K562 (cell line): ENCODE data around the gene MAP4K4. TPM values are rescaled to one million over a fixed set of nuclear protein-coding genes. Genes with fewer than 3 reads are reported as not detected.

Source experiments
- ATAC-seq: fragments of 200-7000 bp; cut with Tn5 transposase; 3 replicates; pipeline ENCODE4 v1.9.1; 2020; ENCODE audit warnings: moderate library complexity
- BruUV-seq: library from RNA; stranded (reverse); fragments of 400-500 nt; replicated peaks from 2 replicates; lab custom pipeline; 2021; lab: Mats Ljungman, UMichigan
- CTCF ChIA-PET: fragments of 300-600 bp; formaldehyde crosslinking; extraction: SDS; loops from one replicate; lab custom pipeline; 2021; ENCODE audit warnings: low intra/inter-chr PET ratio; lab: Yijun Ruan, JAX
- POLR2A ChIA-PET: fragments of 300-600, 350-650 bp; sonication (Branson Sonifier 250); formaldehyde crosslinking; extraction: SDS; loops from one replicate; lab custom pipeline; 2021; ENCODE audit warnings: antibody characterized with exemption, inconsistent platforms; lab: Yijun Ruan, JAX
- DNase-seq, 4 experiments: peaks; one replicate each; pipeline versions ENCODE4 v3.0.0 to v3.0.0-alpha.2; 2011 to 2018; ENCODE audit warnings: low spot score in 3 of 4, mixed read lengths in 3 of 4; ENCODE audit errors: extremely low read depth in 1 of 4
- FAIRE-seq: peaks from 2 replicates; lab custom pipeline; 2011; peaks lifted over from hg19 to GRCh38; lab: Jason Lieb, UNC
- H2AFZ ChIP-seq: 2 replicates; pipeline ENCODE4 v1.6.0; 2011; ENCODE audit warnings: low read depth, low read length, control low read depth, inconsistent platforms
- H3K27ac ChIP-seq: fragments of 200-600 bp; 3 replicates; pipeline ENCODE4 v1.8.0; 2011; ENCODE audit warnings: low read depth, mild to moderate bottlenecking, control low read depth, inconsistent platforms, low read length, moderate library complexity, mixed read lengths; ENCODE audit errors: extremely low read depth
- H3K27me3 ChIP-seq, 2 experiments: fragments of 300-600 bp in 1 of 2; 2 replicates in 1 of 2; 3 replicates in 1 of 2; pipeline versions ENCODE4 v1.6.0 to v1.8.0; 2011; ENCODE audit warnings: inconsistent platforms in 2 of 2, low read length in 2 of 2, mild to moderate bottlenecking in 1 of 2, mixed read lengths in 1 of 2, moderate library complexity in 1 of 2; ENCODE audit not compliant: control insufficient read depth in 2 of 2, insufficient read depth in 2 of 2
- H3K36me3 ChIP-seq: fragments of 300-600 bp; 3 replicates; pipeline ENCODE4 v1.8.0; 2011; ENCODE audit warnings: mild to moderate bottlenecking, low read length, inconsistent platforms; ENCODE audit not compliant: control insufficient read depth, insufficient read depth
- H3K4me1 ChIP-seq, 2 experiments: fragments of 200-600 bp in 1 of 2; replicated peaks in 1 of 2; 2 replicates in 1 of 2; 3 replicates in 1 of 2; pipeline versions ENCODE4 v1.5.1 to v1.8.0; 2011; ENCODE audit warnings: inconsistent platforms in 2 of 2, low read length in 2 of 2, mild to moderate bottlenecking in 1 of 2, mixed read lengths in 1 of 2, moderate library complexity in 1 of 2; ENCODE audit not compliant: control insufficient read depth in 2 of 2, insufficient read depth in 2 of 2
- H3K4me2 ChIP-seq: 2 replicates; pipeline ENCODE4 v1.6.1; 2011; ENCODE audit warnings: low read length, control low read depth, inconsistent platforms, mixed read lengths; ENCODE audit not compliant: insufficient read depth
- H3K4me3 ChIP-seq: fragments of 200-600 bp; sonication (generic), shearing (Covaris generic); 2 replicates; pipeline ENCODE4 v1.5.1; 2016; ENCODE audit warnings: control low read depth, inconsistent platforms
- H3K79me2 ChIP-seq: fragments of 200-600 bp; 3 replicates; pipeline ENCODE4 v1.8.0; 2011; ENCODE audit warnings: low read length, inconsistent platforms; ENCODE audit not compliant: control insufficient read depth, insufficient read depth
- H3K9ac ChIP-seq, 2 experiments: 2 replicates each; pipeline versions ENCODE4 v1.6.0 to v1.6.1; 2011; ENCODE audit warnings: low read depth in 2 of 2, low read length in 2 of 2, control low read depth in 1 of 2, inconsistent platforms in 1 of 2, mild to moderate bottlenecking in 1 of 2, mixed read lengths in 1 of 2; ENCODE audit not compliant: insufficient read depth in 1 of 2
- H3K9me1 ChIP-seq: one replicate; pipeline ENCODE4 v1.6.0; 2011; ENCODE audit warnings: inconsistent platforms, mild to moderate bottlenecking, low read length, moderate library complexity; ENCODE audit not compliant: control insufficient read depth, insufficient read depth
- H3K9me3 ChIP-seq: replicated peaks from 2 replicates; pipeline ENCODE4 v1.5.1; 2011; ENCODE audit warnings: low read depth, low read length, inconsistent platforms; ENCODE audit not compliant: control insufficient read depth, insufficient read depth
- H4K20me1 ChIP-seq: replicated peaks from 2 replicates; pipeline ENCODE4 v1.6.1; 2011; ENCODE audit warnings: low read length, inconsistent platforms, mixed read lengths; ENCODE audit not compliant: control insufficient read depth, insufficient read depth
- CBX3 ChIP-seq, 2 experiments: IDR thresholded peaks; 1 replicate in 1 of 2; 2 replicates in 1 of 2; pipeline ENCODE4 v1.6.1; 2012; ENCODE audit warnings: inconsistent platforms in 2 of 2, low read length in 2 of 2, borderline replicate concordance in 1 of 2, control low read depth in 1 of 2
- COPS2 ChIP-seq: fragments of 450-650 bp; conservative IDR thresholded peaks from 2 replicates; pipeline ENCODE4 v1.6.1; 2016; ENCODE audit warnings: mild to moderate bottlenecking, moderate library complexity
- GMEB1 ChIP-seq: fragments of 250-450 bp; sonication (Bioruptor Pico); IDR thresholded peaks from 2 replicates; pipeline ENCODE4 v1.4.0; 2020; ENCODE audit warnings: mild to moderate bottlenecking
- LEF1 ChIP-seq: fragments of 450-650 bp; IDR thresholded peaks from 2 replicates; pipeline ENCODE4 v1.6.1; 2016; ENCODE audit warnings: mild to moderate bottlenecking
- PHF20 ChIP-seq: fragments of 450-650 bp; IDR thresholded peaks from 2 replicates; pipeline ENCODE4 v1.6.1; 2018; ENCODE audit not compliant: partially characterized antibody
- PYGO2 ChIP-seq: fragments of 450-650 bp; IDR thresholded peaks from 2 replicates; pipeline ENCODE4 v1.6.1; 2016; ENCODE audit warnings: mild to moderate bottlenecking, missing genetic modification characterization, moderate library complexity, missing compliant biosample characterization
- RUNX1 ChIP-seq: sonication (generic); IDR thresholded peaks from 2 replicates; pipeline ENCODE4 v1.6.1; 2016; ENCODE audit warnings: antibody characterized with exemption, low read depth
- ZC3H4 ChIP-seq: sonication (generic); formaldehyde crosslinking; IDR thresholded peaks from 2 replicates; pipeline ENCODE4 v1.9.0; 2021; ENCODE audit warnings: missing genetic modification reagents, borderline replicate concordance
- ZNF184 ChIP-seq: sonication (generic); formaldehyde crosslinking; IDR thresholded peaks from 2 replicates; pipeline ENCODE4 v1.5.0; 2020; ENCODE audit warnings: missing genetic modification reagents
- ZNF699 ChIP-seq: fragments of 250-450 bp; sonication (Bioruptor Pico); IDR thresholded peaks from 2 replicates; pipeline ENCODE4 v1.8.0; 2021; ENCODE audit warnings: mild to moderate bottlenecking, moderate library complexity; ENCODE audit not compliant: insufficient replicate concordance
- WGBS: fragments of 100-300 bp; shearing (Covaris generic); methylation state at CpG from one replicate; pipeline ENCODE4 v1.1.6; 2016; ENCODE audit warnings: low coverage, mixed read lengths; ENCODE audit not compliant: insufficient coverage; ENCODE audit errors: missing lambda C conversion rate; 5-methylcytosine and 5-hydroxymethylcytosine counted together
- in situ Hi-C: fragments of 300-500 bp; cut with MboI; formaldehyde crosslinking; loops from 4 replicates; pipeline ENCODE4 v1.15.0; 2018; ENCODE audit warnings: inconsistent platforms, mixed read lengths
- intact Hi-C: fragments of 100-400 bp; cut with micrococcal nuclease; formaldehyde crosslinking; loops from 2 replicates; pipeline ENCODE4 v1.14.2; 2022
- polyA plus RNA-seq, 8 experiments: library from polyadenylated mRNA; depleted of rRNA in 4 of 8; stranded (reverse) in 5 of 8; unstranded in 3 of 8; fragments of >200 nt; fragmentation: Nextera tagmentation in 2 of 8; fragmentation: Illumina TruSeq in 1 of 8; extraction: Ambion mirVana in 2 of 8; extraction: Trizol in 1 of 8; gene quantifications; 2 replicates each; pipeline versions ENCODE4 v1.2.1 to v1.2.3, GENCODE V29; 2011 to 2014; ENCODE audit warnings: inconsistent platforms in 1 of 8, missing spikeins in 1 of 8
- total RNA-seq, 7 experiments: library from RNA; depleted of rRNA in 6 of 7; stranded (reverse); fragments of >200 nt in 6 of 7; fragmentation: Illumina TruSeq in 2 of 7; extraction: Trizol in 2 of 7; gene quantifications; 2 replicates each; pipeline versions ENCODE4 v1.2.1 to v1.2.3, GENCODE V29; 2011 to 2021; ENCODE audit warnings: low replicate concordance in 1 of 7

MAP4K4 gene
- total and polyA plus RNA-seq, 9 of the 15 experiments (the other 6 are each of a cell fraction or from before 2014, with no cell fraction given), result 7.6 to 76.4 (median 50.6) TPM

- H3K9ac ChIP-seq, result no peak overlapping the region
- ChIA-PET POLR2A (no interaction called here), CTCF (no interaction called here)
- no peaks in the 10 kb centered on the region for H4K20me1 ChIP-seq
- intact Hi-C loops (no loop called here), in situ Hi-C loops (no loop called here)
- FAIRE-seq (no peak), ATAC-seq (no peak), DNase-seq (no peak)
- BruUV-seq, result no TSS peak
- no peak overlapping the region for H3K4me3 ChIP-seq
- TF ChIP-seq RUNX1 (no peak), PYGO2 (tag) (no peak), CBX3 (IDR thresholded peaks at IDR 0.05; ENCODE audit: borderline replicate concordance in 1 of 2, low read length in 2 of 2) (no peak), LEF1 (no peak), ZNF184 (CRISPR knock-in tag) (no peak)
- peaks cover 51% of the 10 kb centered on the region; the same call in 2 of the 3 replicates for H3K36me3 ChIP-seq
- no peaks in the 10 kb centered on the region for H3K79me2 ChIP-seq
- no peak overlapping the region for H3K4me2 ChIP-seq
- H3K9me1 ChIP-seq, result no peaks in the 10 kb centered on the region
- H3K4me1 ChIP-seq, result peaks cover 0 to 2% of the 10 kb centered on the region in 2 experiments; a peak in 1 of 5 replicates
- H2AFZ ChIP-seq, result no peak overlapping the region
- WGBS, result 94% methylated on average over 16 of the region's 16 CpGs
- no peak overlapping the region for H3K27ac ChIP-seq
- H3K27me3 ChIP-seq, result no peaks in the 10 kb centered on the region
- H3K9me3 ChIP-seq, result no peaks in the 10 kb centered on the region
Observed at GRCh38 chr2:101859604-101860003, 162.1 kb downstream of the MAP4K4 start.

GRCh38 chr2:101860157-101860556 is 162.7 kb downstream of the MAP4K4 start:
- intact Hi-C loops, result no loop called here
- no peaks in the 10 kb centered on the region for H4K20me1 ChIP-seq
- in situ Hi-C loops, result no loop called here
- H3K27me3 ChIP-seq, result no peaks in the 10 kb centered on the region
- H3K9me3 ChIP-seq, result no peaks in the 10 kb centered on the region
- FAIRE-seq, result no peak
- H3K9me1 ChIP-seq, result no peaks in the 10 kb centered on the region
- H3K79me2 ChIP-seq, result no peaks in the 10 kb centered on the region
- ATAC-seq, result no peak
- H3K4me3 ChIP-seq, result no peak overlapping the region
- peaks cover 52% of the 10 kb centered on the region; the same call in 2 of the 3 replicates for H3K36me3 ChIP-seq
- H3K9ac ChIP-seq, result no peak overlapping the region
- no peak for TF ChIP-seq ZC3H4 (CRISPR knock-in tag)
- no peak for TF ChIP-seq PHF20
- TF ChIP-seq COPS2, result no peak
- no peak for TF ChIP-seq GMEB1
- TF ChIP-seq ZNF699 (CRISPR knock-in tag), result no peak
- TF ChIP-seq, all 486 proteins: peak for 0
- CTCF ChIA-PET, result no interaction called here
- H2AFZ ChIP-seq, result no peak overlapping the region
- WGBS, result 87% methylated on average over 5 of the region's 5 CpGs
- no peak overlapping the region for H3K27ac ChIP-seq
- no TSS peak for BruUV-seq
- DNase-seq, result no peak
- POLR2A ChIA-PET, result interaction anchor here (0.8 kb wide), 1 partner anchor 8 kb away, joined by 3 read pairs; no protein-coding TSS in a partner anchor
- H3K4me1 ChIP-seq, result peaks cover 0 to 2% of the 10 kb centered on the region in 2 experiments; a peak in 1 of 5 replicates
- H3K4me2 ChIP-seq, result no peak overlapping the region
